DOHH2 (cell line): ENCODE results near the gene SAFB.

Experiments used
- CTCF ChIP-seq: fragments of 200-600 bp; sonication (generic); IDR thresholded peaks from one replicate; pipeline ENCODE4 v1.5.1; 2014; ENCODE audit warnings: antibody characterized with exemption, mild to moderate bottlenecking, low read depth, low read length; ENCODE audit not compliant: poor library complexity, severe bottlenecking
- EZH2phosphoT487 ChIP-seq: fragments of 200-600 bp; sonication (generic); IDR thresholded peaks from 2 replicates; pipeline ENCODE4 v1.6.1; 2017; ENCODE audit warnings: borderline replicate concordance, mild to moderate bottlenecking, antibody characterized with exemption, low read length, moderate library complexity, mixed read lengths

GRCh38 chr19:5680084-5680436, 57.2 kb downstream of the SAFB start:
- TF ChIP-seq EZH2phosphoT487 = no peak
- no peak for TF ChIP-seq CTCF
